ENCODE data around the gene JADE2.

DNA sequence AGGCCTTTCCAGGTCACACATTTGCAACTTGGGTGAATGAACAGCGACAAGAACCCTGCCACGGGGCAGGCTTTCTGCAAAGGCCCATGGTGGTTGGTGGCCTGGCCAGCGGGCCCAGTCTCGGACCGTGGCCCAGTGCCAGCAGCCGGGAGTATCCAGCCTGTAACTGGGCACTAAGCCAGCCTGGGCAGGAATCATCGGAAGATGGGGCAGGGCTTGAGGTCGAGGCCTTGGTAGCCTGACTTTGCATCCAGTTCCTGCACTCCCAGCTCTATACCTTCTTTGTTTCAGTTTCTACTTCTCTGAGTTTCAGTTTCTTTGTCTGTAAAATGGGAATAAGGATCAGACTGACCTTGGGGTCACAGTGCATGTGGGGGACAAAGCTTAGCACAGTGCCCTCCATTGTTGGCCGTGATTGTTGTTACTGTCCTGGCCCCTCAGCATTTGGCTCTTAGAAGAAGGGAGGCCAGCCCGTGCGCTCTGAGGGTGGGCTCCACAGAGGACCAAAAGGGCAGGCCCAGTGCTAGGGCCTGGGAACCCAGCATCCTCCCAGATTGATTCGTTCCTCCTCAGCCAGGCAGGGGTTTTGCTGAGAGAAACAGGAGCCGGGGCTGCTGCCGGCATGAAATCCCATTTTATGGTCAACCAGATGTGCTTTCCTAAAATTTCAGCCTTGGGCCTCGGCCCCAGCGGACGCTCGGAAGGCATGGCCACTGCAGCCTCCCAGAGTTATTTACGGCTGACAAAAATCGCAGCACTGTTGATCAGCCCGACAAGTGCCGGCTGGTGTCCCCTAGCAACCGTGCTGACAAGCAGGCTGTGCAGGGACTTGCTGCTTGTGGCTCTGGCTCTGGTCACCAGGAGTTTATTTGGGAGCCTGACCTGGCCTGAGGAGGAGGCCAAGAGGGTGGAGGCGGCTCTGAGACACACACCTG, 43.6 kb downstream of the JADE2 start:
- TF ChIP-seq POLR2A (IDR thresholded peaks at IDR 0.05) = no peak
- TF ChIP-seq, protein P1, sequence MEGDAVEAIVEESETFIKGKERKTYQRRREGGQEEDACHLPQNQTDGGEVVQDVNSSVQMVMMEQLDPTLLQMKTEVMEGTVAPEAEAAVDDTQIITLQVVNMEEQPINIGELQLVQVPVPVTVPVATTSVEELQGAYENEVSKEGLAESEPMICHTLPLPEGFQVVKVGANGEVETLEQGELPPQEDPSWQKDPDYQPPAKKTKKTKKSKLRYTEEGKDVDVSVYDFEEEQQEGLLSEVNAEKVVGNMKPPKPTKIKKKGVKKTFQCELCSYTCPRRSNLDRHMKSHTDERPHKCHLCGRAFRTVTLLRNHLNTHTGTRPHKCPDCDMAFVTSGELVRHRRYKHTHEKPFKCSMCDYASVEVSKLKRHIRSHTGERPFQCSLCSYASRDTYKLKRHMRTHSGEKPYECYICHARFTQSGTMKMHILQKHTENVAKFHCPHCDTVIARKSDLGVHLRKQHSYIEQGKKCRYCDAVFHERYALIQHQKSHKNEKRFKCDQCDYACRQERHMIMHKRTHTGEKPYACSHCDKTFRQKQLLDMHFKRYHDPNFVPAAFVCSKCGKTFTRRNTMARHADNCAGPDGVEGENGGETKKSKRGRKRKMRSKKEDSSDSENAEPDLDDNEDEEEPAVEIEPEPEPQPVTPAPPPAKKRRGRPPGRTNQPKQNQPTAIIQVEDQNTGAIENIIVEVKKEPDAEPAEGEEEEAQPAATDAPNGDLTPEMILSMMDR (IDR thresholded peaks at IDR 0.05) = no peak

Data from right lobe of liver (tissue), 4 donors.